Stimulated activated CD4-positive, alpha-beta T cell treated with anti-CD3 and anti-CD28 coated beads, Interleukin-2, amount 100 ng/mL, for 4 hours (primary cell): Measurements from ENCODE around the gene RNH1.
"Not testable (repeated sequence)": the region's sequence is repeated elsewhere in the genome, so short reads cannot be mapped to it uniquely, and the experiment has no call there.

Experiments used
- DNase-seq: peaks from one replicate; pipeline ENCODE4 v3.0.0-alpha.2; 2020; ENCODE audit warnings: low read depth

The RNH1 gene

DNA sequence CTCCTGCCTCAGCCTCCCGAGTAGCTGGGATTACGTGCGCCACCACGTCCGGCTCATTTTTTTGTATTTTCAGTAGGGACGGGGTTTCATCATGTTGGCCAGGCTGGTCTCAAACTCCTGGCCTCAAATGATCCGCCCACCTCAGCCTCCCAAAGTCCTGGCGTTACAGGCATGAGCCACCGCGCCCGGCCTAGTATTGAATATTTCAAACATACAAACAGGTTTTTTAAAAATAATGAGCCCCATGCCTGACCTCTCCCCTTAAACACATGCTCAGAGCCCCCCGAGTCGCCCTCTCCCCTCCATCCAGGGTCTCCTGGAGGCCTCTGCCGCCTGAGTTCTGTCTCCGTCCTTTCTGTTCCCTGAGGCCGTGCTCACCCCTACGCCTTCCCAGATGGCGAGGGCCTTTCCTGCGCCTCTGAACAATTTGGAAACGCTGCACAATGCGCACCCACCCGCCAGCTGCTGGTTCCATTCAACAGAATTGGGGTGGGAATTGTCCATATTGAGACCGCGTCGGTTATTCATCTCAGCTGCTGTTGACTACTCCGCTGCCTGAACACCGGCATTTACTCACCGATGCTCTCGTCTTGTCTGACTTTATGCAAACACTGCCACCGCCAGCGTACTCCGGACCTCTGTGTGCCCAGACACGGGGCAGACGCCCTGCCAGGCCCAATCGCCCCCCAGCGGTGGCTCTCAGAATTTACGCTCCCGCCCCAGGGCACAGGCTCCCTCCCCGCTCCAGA, 13.6 kb upstream of the RNH1 start:
- no peak for DNase-seq

GRCh38 chr11:518463-519202, 11.6 kb upstream of the RNH1 start:
- DNase-seq = peak; percentile 78

- not testable (repeated sequence) for DNase-seq
Observed at GRCh38 chr11:516918-517685, 10.1 kb upstream of the RNH1 start.

DNA sequence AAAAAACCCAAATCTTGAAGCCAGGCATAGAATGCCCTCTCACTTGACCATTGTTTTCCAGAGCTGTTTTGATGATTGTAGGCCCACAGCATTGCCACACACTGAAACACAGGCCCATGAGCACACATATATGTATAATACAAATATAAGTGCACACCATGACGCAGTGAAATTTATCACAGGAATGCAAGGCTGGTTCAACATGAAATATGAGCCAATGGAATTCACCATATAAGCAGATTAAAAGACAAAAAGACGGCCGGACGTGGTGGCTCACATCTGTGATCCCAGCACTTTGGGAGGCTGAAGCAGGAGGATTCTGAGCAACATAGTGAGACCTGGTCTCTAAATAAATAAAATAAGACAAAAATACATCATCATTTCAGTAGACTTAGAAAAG, 9.4 kb upstream of the RNH1 start:
- DNase-seq = no peak

DNA sequence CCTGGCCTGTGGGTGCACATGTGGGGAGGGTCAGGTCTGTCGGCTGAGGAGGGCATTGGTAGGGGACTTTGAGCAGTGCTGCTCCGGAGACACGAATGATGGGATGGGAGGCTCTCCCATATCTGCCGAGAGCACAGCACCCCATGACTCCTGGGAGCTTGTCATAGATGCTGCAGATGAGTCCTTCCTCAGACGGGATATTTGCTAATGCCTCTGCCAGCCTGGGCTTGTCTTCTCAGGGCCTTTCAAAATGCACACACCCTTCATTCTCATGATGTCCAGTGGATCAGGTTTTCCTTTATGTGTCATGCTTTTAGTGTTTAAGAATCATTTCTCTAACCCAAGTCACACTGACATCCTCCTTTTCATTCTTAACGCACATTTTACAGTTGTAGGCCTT, 8.1 kb upstream of the RNH1 start:
- no peak for DNase-seq

- no peak for DNase-seq
Observed at GRCh38 chr11:514606-515005, 7.6 kb upstream of the RNH1 start.

DNA sequence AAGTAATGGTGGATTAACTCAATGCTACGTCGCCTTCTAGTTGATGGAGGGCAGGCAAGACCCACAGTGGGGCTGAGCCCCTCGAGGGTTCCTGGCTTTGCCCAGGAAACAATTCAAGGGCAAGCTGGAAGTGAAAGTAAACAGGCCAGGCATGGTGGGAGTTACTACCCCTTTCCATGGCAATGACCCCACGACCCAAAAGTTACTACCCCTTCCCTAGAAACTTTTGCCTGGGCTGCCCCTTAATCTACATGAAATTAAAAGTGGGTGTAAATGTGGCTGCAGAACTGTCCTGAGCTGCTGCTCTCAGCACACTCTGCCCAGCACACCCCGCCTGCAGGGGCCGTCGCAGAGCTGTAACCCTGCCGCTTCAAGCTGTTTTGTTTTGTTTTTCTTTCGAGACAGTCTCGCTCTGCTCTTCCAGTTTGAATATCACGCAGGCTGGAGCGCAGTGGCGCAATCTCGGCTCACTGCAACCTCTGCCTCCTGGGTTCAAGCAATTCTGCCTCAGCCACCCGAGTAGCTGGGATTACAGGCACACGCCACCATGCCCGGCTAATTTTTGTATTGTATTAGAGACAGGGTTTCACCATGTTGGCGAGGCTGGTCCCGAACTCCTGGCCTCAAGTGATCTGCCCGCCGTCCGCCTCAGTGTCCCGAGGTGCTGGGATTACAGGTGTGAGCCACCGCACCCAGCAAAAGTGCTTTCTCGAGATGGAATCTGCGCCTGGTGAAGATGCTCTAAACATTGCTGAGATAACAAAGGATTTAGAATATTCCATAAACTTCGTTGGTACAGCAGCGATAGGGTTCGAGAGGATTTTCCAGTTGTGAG, 5.9 kb upstream of the RNH1 start:
- no peak for DNase-seq

GRCh38 chr11:508956-509355, 1.9 kb upstream of the RNH1 start:
- no peak for DNase-seq

GRCh38 chr11:507727-508515, 879 bp upstream of the RNH1 start:
- no peak for DNase-seq

- peak; percentile 95 for DNase-seq
Observed at GRCh38 chr11:506238-506994, 626 bp downstream of the RNH1 start.

DNA sequence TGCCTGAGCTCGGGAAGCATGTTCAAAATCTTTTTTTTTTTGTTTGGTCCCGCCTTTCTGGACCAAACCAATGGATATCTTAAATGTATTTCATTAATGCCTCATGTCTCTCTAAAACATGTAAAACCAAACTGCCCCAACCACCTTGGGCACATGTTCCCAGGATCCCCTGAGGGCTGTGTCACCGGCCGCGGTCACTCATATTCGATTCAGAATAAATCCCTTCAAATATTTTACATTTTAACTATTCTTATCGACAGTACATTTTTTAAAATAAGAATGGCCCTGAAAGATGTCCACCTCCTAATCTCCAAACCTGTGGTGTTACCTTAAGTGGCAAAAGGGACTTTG, 2.1 kb downstream of the RNH1 start:
- no peak for DNase-seq

GRCh38 chr11:504053-504993, 2.7 kb downstream of the RNH1 start:
- DNase-seq = no peak

DNA sequence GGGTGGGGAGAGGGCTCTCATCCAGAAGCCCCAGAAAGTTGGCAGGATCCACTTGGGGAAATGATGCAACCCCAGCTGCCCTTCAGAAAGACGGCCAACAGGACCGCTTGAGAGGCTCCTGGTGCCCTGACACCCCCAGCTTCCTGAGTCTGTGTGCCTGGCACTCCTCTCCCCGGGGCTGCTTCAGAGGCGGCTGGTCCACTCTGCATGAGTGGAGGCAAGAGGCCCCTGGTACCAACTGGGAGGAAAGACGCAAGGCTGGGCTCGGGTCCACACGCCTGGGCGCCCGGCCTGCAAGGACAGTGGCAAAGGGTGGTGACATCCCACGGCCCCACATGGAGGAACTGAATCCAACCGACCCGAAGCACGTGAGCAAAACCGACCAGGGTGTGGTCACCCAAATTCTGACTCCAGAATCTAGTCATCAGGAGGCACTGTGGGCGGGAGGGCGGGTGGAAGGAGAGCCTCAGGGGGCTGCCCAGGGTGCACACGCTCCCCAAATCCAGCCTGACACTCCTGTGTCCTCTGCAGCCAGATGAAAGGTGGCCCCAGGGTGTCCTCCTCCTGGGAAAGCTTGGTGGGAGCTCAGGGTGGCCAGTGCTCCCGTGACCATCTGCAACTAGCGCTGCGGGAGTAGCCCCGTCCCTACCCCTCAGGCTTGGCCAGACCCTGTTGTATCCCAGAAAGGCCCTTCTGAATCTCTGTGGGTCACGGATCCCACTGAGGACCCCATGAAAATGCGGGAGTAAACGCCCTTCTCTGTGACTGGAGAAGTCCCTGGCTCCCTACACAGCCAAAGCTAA, 3.7 kb downstream of the RNH1 start:
- DNase-seq = no peak

- DNase-seq = no peak
Observed at GRCh38 chr11:502288-503178, 4.5 kb downstream of the RNH1 start.

DNA sequence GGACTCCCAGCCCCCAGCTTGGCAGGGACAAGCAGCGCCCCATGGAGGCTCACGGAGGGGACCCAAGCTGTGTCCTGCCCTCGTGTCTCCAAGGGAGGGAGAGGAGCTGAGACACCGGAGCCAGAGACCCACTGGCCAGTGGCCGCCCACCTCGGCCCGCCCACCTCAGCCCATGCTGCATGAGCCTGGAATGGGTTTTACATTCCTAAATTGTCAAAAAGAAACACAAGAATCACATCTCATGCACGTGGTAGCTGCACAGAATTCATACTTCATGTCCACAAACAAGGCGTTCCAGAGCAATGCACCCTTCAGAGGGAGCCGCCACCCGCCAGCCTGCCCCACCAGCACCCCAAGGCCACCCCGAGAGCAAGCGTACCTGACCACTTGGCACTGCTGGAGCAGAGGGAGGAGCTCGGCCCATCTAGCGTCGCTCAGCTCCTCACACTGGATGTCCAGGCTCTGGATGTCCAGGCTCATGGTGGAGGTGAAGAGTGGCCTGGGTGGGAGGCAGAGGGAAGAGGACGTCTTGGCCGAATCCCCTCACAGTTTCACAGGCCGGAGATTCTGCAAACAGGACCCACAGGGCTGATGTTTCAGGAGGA, 5.3 kb downstream of the RNH1 start:
- DNase-seq = no peak

GRCh38 chr11:501001-501682, 5.9 kb downstream of the RNH1 start:
- no peak for DNase-seq
